ENCODE measurements around the gene ZBED3.
"Not testable (repeated sequence)": the region's sequence is repeated elsewhere in the genome, so short reads cannot be mapped to it uniquely, and the experiment has no call there.

ZBED3 gene

GRCh38 chr5:77086689-77087483 lies at the start of gene ZBED3:
ZBED3 (minus strand) TSS chr5:77087285; CDS start chr5:77077878, 9,407 bp downstream.
- peak in 1 of 4 experiments; percentile 16 for DNase-seq

GRCh38 chr5:77133061-77133758 lies 46.1 kb upstream of the ZBED3 start:
- DNase-seq = no peak

- DNase-seq = no peak
Measured at GRCh38 chr5:77131361-77131760, 44.3 kb upstream of the ZBED3 start.

GRCh38 chr5:77129391-77129990 lies 42.4 kb upstream of the ZBED3 start:
- no peak for DNase-seq

- DNase-seq = no peak
Measured at GRCh38 chr5:77128411-77129061, 41.5 kb upstream of the ZBED3 start.

- no peak for DNase-seq
Measured at GRCh38 chr5:77123057-77123456, 36.0 kb upstream of the ZBED3 start.

GRCh38 chr5:77120706-77121105 lies 33.6 kb upstream of the ZBED3 start:
- no peak for DNase-seq

- DNase-seq = no peak
Measured at GRCh38 chr5:77120086-77120485, 33.0 kb upstream of the ZBED3 start.

- DNase-seq = no peak
Measured at GRCh38 chr5:77117161-77117560, 30.1 kb upstream of the ZBED3 start.

GRCh38 chr5:77107035-77107434 lies 19.9 kb upstream of the ZBED3 start:
- DNase-seq = not testable (repeated sequence)

- DNase-seq = no peak
Measured at GRCh38 chr5:77104813-77105212, 17.7 kb upstream of the ZBED3 start.

GRCh38 chr5:77103457-77103856 lies 16.4 kb upstream of the ZBED3 start:
- no peak for DNase-seq

GRCh38 chr5:77102549-77102948 lies 15.5 kb upstream of the ZBED3 start:
- DNase-seq = no peak

GRCh38 chr5:77101298-77101697 lies 14.2 kb upstream of the ZBED3 start:
- DNase-seq = no peak

- DNase-seq = no peak
Measured at GRCh38 chr5:77095189-77095588, 8.1 kb upstream of the ZBED3 start.

- DNase-seq = no peak
Measured at GRCh38 chr5:77087484-77088261, 588 bp upstream of the ZBED3 start.

GRCh38 chr5:77086368-77086688 lies 757 bp downstream of the ZBED3 start:
- DNase-seq = no peak

- DNase-seq = no peak
Measured at GRCh38 chr5:77083088-77083487, 4.0 kb downstream of the ZBED3 start.

- DNase-seq = no peak
Measured at GRCh38 chr5:77082280-77082679, 4.8 kb downstream of the ZBED3 start.

- DNase-seq = no peak
Measured at GRCh38 chr5:77080905-77081304, 6.2 kb downstream of the ZBED3 start.

GRCh38 chr5:77080479-77080878 lies 6.6 kb downstream of the ZBED3 start:
- DNase-seq = not testable (repeated sequence)

- no peak for DNase-seq
Measured at GRCh38 chr5:77077829-77078176, 9.3 kb downstream of the ZBED3 start.
